GM12874 (cell line): Measurements from ENCODE around the gene PEDS1.

Experiments used
- TF ChIP-seq, protein P1 (sequence below): IDR thresholded peaks from 2 replicates; pipeline ENCODE4 v1.5.1; 2011; ENCODE audit warnings: low read depth, mild to moderate bottlenecking, control low read depth, low read length, moderate library complexity; ENCODE audit not compliant: insufficient read depth

Gene PEDS1

DNA sequence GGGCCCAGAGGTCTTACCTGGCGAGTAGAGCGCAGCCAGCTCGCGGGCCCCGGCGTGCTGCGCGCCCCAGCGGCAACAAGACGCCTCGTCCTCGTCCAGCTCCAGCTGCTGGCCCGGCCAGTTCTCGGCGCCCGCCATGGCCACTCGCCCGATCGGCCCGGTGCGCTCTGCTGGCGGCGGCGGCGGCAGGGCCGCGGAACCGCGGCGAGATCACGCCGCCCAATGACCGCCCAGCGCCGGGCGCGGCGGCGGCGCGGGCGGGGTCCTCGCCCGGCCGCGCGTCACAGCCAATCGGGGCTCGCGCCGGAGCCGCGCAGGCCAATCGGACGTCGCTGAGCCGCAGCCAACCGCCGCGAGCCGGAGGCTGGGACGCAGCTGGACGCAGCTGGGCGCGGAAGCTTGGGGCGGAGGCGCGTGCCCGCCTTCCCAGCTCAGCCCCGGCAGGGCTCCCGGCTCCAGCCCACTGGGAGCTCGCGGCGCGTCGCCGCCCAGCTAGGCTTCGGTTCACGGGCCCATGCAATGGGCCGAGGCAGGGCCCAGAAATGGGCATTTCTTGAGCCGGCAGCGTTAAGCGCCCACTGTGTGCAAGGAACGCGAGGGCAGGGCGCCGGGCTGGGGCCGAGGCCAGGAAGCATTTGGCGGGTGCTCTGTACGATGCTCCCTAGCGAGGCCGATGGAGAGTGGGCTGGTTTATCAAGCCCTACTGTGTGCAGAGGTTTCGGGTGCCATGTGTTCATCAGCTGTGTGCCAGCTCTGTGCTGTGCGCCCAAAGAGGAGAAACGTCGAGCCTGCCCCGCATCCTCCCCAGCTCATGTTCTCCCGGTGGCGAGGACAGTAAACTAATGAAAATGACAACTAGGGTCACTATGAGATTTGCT lies at the start of gene PEDS1:
Gene PEDS1, minus strand, starts transcription at position 224 of the 878 bp plus-strand sequence. Its CDS starts 86 bp downstream, at position 138.
- TF ChIP-seq, protein P1, sequence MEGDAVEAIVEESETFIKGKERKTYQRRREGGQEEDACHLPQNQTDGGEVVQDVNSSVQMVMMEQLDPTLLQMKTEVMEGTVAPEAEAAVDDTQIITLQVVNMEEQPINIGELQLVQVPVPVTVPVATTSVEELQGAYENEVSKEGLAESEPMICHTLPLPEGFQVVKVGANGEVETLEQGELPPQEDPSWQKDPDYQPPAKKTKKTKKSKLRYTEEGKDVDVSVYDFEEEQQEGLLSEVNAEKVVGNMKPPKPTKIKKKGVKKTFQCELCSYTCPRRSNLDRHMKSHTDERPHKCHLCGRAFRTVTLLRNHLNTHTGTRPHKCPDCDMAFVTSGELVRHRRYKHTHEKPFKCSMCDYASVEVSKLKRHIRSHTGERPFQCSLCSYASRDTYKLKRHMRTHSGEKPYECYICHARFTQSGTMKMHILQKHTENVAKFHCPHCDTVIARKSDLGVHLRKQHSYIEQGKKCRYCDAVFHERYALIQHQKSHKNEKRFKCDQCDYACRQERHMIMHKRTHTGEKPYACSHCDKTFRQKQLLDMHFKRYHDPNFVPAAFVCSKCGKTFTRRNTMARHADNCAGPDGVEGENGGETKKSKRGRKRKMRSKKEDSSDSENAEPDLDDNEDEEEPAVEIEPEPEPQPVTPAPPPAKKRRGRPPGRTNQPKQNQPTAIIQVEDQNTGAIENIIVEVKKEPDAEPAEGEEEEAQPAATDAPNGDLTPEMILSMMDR: no peak

DNA sequence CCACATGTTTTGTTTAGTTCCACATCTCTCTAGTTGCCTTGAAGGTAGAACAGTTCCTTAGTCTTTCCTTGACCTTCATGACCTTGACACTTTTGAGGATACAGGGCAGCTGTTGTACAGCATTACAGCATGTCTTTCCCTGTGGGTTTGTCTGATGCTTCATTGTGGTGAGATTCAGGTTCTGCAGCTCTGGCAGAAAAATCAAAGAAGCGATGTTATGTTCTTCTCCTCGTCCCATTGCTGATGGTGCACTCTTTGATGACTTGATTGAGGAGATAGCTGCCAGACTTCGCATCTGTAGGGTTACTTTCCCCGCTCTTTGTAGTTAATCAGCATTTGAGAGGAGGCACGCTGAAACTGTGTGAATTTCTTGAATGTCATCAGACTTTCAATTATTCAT lies 49.2 kb upstream of the PEDS1 start:
- TF ChIP-seq, protein P1: no peak

DNA sequence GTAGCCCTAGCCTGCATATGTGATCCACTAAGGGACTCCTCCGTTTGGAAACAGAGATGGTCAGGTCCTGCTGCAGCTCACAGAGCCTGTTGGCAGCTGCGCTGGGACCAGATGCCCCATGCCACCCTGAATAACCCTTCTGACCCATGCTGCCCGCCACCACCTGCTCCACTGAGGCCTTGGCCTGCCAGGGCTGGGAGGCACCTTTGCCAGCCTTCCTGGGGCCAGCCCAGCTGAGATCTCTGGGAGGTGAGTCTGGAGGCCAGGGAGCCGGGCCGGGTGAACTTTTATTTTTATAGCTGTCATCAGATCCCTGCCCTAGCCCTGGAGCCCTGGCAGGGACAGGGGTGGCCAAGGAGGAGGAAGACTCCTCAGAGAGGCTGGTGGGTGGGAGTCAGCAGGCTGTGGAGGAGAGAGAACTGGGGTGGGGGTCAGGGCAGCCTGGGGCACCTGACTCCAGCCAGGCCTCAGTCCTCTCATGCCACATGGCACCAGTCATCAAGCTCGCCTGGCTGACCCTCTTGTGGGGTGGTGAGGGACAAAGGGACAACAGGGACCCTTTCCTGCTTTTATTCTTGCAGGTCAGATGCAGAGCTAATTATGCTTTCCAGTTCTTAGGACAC lies 47.1 kb upstream of the PEDS1 start:
- TF ChIP-seq, protein P1: no peak

DNA sequence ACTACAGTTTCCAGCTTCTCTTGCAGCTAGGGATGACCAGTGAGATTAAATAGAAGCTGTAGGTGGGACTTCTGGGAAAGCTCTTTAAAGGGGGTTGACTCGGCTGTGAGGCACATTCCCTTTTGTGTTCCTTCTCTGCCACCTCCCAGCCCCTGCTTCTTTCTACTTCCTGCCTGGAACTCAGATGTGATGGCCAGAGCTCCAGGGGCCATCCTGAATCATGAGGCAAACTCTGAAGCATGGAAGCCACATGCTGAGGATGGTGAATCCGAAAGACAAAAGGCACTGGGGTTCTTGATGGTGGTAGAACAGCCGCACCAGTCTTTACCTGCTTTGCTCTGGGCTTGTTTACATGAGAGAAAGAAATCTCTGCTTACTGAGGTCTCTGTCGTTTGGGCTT lies 46.2 kb upstream of the PEDS1 start:
- TF ChIP-seq, protein P1: no peak

DNA sequence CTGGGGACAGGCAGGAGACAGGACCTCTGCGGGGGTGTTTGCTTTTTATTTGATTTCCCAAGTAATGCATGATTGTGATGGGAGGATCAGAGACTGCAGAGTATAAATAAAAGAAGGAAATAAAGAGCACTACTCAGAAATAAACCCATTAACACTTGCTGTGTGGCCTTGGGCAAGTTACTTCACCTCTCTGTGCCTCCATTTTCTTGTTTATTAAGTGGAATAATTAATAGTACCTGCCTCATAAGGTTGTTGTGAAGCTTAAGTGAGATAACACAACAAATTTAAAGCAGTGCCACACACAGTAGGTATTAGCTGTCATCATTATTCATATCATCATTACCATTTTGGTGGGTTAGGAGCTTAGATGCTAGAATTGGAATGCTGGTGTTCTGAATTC lies 45.2 kb upstream of the PEDS1 start:
- TF ChIP-seq, protein P1: no peak

DNA sequence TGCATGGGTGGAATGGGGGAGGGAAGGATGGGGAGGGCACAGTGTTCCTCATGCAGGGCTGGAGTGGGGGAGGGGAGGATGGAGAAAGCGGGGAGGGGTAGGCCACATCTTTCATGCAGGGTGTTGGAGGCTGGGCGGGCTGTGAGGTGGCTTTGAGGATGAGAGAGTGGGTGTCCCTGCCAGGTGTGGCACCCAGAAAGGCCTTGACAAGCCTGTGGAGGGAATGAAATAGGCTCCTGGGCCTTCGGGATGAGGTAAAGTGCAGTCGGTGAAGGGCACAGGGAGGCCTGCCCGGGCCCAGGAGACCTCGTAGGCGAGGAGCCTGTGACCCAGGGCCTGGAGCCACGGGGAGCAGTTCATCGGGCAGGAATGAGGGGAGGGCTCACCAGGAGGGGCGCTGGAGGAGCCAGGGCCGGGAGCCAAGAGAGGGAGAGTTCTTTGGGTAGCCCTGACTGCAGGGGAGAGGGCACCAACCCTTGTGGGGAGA lies 44.7 kb upstream of the PEDS1 start:
- TF ChIP-seq, protein P1: no peak

DNA sequence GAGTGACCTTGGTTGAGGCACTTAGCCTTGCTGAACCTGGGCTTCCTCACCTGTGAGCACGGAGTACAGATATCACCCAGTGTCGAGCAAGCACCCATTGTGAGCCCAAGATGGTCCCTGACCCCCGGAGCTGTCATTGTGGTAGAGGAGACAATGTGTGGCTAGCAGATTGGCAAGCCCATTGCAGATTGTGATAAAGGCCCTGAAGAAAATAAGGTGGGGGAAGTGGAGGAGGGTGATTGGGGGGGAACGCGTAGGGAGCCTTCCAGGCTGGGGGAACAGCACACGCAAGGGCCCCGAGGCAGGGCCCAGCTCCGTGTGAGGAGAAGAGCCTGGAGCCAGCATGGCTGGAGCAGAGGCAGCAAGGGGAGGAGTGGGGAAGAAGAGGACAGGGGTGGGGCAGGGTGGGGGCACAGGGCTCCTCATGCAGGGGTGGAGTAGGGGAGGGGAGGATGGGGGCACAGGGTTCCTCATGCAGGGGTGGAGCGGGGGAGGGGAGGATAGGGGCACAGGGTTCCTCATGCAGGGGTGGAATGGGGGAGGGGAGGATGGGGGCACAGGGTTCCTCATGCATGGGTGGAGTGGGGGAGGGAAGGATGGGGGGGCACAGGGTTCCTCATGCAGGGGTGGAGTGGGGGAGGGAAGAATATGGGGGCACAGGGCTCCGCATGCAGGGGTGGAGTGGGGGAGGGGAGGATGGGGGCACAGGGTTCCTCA lies 44.1 kb upstream of the PEDS1 start:
- TF ChIP-seq, protein P1: no peak
